Measurements from ENCODE around the gene C16orf46.

Gene C16orf46

DNA sequence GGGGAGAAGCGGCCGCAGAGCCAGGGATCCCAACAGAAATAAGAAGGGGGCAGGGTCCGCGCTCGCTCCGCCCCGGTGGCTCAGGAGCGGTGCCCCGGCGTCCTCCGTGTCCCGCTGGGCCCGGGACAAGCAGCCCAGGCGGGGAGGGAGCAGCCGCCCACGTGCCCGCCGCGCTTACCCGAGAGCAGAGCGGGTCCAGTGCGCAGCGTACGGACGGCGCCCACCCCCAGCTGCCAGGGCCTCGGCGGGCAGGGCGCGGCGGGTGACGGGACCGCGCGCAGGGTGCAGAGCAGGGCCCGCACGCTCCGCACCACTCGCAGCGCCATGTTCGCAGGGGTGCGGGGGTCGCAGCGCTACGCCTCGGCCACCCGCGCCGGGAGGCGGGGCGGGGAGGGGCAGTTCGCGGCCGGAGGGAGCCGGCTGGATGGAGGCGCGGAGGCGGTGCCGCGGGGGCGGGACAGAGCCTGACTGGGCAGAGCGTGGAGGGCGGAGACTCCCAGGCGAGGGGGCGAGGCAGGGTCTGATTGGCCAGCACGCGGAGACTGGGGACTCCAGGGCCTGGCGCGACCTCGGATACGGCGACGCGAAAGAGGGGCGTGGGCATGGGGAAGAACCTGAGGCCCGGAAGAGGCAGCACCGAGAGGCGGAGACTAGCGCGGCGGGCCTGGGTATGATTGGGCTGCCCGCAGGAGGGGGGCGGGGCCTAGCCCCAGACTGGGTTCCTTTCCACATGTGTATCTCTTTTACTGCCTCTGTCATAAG is 19.1 kb upstream of the C16orf46 start, which contains the start of gene GCSH:
GCSH (minus strand) TSS at position 443 of the 762 bp plus-strand sequence; CDS start at position 326, 117 bp downstream.
- Mint-ChIP-seq H3K27me3 (peaks cover 5% of the 10 kb centered on the region), H3K9me3 (no peaks in the 10 kb centered on the region), H3K36me3 (no peaks in the 10 kb centered on the region), H3K4me1 (peaks cover 16% of the 10 kb centered on the region), H3K27ac (peak within 1 kb of the TSS; percentile 58), H3K4me3 (peak within 1 kb of the TSS; percentile 73)
- CTCF ChIA-PET, result no interaction called here
- DNase-seq, result peak; percentile 99

DNA sequence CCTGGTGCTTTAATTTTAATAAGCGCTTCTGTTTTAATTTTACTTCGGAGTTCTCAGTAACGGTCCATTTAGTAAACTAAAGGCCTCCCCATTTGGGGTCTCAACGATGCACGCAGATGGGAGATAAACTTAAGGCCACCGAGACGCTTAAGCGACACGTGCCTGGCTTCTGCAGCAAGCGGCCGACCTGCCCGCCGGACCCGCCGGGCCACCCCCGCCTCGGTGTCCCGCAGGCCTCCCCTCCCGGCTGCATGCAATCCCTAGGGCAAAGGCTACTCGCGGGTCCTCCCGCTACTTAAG is 18.6 kb upstream of the C16orf46 start:
- CTCF ChIA-PET, result no interaction called here
- Mint-ChIP-seq H3K27me3 (peaks cover 5% of the 10 kb centered on the region), H3K9me3 (no peaks in the 10 kb centered on the region), H3K4me3 (peak overlapping the region; percentile 71), H3K4me1 (peaks cover 16% of the 10 kb centered on the region), H3K27ac (peak overlapping the region; percentile 58), H3K36me3 (no peaks in the 10 kb centered on the region)
- DNase-seq, result no peak

DNA sequence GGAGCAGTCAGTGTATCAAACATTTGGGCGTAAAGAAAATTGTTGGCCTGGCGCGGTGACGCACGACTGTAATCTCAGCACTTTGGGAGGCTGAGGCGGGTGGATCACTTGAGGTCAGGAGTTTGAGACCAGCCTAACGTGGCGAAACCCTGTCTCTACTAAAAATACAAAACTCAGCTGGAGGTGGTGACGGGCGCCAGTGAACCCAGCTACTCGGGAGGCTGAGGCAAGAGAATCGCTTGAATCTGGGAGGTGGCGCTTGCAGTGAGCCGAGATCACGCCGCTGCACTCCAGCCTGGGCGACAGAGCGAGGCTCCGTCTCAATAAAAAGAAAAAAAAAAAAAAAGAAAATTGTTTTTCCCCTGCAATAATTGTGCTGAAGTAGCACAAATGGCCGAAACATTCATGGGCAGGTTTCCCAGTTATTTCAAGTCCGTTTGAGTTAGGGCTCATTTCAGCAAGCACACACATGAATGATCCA is 17.8 kb upstream of the C16orf46 start:
- Mint-ChIP-seq H3K9me3 (no peaks in the 10 kb centered on the region), H3K27me3 (peaks cover 5% of the 10 kb centered on the region), H3K4me3 (peak overlapping the region; percentile 71), H3K27ac (peak overlapping the region; percentile 45), H3K4me1 (peaks cover 16% of the 10 kb centered on the region), H3K36me3 (no peaks in the 10 kb centered on the region)
- CTCF ChIA-PET, result interaction anchor here (1.4 kb wide), 1 partner anchor 60 kb away, joined by 4 read pairs; the partner anchor contains the start of gene ATMIN
- DNase-seq, result no peak

DNA sequence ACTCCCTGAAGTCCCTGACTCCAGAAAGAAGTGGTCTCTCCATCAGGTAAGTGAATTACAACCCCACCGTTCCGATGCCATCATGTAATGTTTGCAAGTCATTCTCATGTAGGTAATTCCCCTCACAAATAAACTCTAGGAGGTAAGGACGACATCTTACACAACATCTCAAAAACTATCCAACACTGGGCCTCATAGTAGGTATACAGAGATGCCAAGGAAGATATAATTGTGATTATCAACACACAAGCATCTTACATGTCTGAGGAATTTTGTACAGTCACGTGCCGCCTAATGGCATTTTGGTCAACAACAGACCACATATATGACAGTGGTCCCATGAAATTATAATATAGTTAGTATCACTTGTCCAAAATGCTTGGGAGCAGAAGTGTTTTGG is 11.8 kb upstream of the C16orf46 start:
- CTCF ChIA-PET, result no interaction called here
- Mint-ChIP-seq H3K36me3 (no peaks in the 10 kb centered on the region), H3K4me1 (no peaks in the 10 kb centered on the region), H3K9me3 (no peaks in the 10 kb centered on the region), H3K27ac (no peak overlapping the region), H3K4me3 (no peak overlapping the region), H3K27me3 (no peaks in the 10 kb centered on the region)
- no peak for DNase-seq

DNA sequence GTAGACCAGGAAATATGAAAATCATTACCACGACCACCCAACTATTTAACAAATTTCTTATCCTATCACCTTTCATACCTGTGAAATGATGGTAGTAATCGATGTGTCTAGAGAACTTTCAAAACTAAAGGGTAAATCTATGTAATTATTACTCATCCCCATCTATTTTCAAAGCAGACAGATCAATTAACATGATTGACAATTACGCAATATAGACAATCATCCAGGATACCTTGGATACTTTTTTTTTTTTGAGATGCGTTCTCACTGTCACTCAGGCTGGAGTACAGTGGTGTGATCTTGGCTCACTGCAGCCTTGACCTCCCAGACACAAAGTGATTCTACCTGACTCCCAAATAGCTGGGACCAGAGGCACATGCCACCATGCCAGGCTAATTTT is 4.0 kb upstream of the C16orf46 start:
- CTCF ChIA-PET, result interaction anchor here (1.2 kb wide), 1 partner anchor 45 kb away, joined by 3 read pairs; the partner anchor contains the start of gene ATMIN
- Mint-ChIP-seq H3K4me3 (no peak overlapping the region), H3K4me1 (peaks cover 3% of the 10 kb centered on the region), H3K9me3 (no peaks in the 10 kb centered on the region), H3K36me3 (no peaks in the 10 kb centered on the region), H3K27me3 (no peaks in the 10 kb centered on the region), H3K27ac (no peak overlapping the region)
- no peak for DNase-seq

DNA sequence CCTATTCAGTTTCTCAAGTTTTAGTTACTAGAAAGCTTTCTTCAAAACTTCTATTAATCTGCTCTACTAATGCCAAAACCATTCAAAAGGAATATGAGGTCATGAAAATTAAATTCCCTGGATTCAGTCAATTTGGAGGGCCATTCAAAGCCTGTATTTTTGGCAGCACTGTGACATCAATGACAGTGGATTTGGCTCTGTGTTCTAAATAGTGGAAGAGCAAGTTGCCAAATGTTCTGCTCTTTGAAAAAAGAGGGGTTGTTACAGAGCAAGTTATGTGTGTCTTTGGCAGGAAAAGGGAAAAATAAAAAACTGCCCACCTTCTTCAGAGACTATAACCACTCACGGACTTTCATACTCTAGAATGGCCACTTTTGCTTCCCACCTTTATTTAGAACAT is 3.2 kb upstream of the C16orf46 start:
- no peaks in the 10 kb centered on the region for H3K27me3 Mint-ChIP-seq
- no peaks in the 10 kb centered on the region for H3K9me3 Mint-ChIP-seq
- no peak for DNase-seq
- H3K4me3 Mint-ChIP-seq, result no peak overlapping the region
- no peaks in the 10 kb centered on the region for H3K36me3 Mint-ChIP-seq
- no peak overlapping the region for H3K27ac Mint-ChIP-seq
- peaks cover 5% of the 10 kb centered on the region for H3K4me1 Mint-ChIP-seq
- CTCF ChIA-PET, result no interaction called here

DNA sequence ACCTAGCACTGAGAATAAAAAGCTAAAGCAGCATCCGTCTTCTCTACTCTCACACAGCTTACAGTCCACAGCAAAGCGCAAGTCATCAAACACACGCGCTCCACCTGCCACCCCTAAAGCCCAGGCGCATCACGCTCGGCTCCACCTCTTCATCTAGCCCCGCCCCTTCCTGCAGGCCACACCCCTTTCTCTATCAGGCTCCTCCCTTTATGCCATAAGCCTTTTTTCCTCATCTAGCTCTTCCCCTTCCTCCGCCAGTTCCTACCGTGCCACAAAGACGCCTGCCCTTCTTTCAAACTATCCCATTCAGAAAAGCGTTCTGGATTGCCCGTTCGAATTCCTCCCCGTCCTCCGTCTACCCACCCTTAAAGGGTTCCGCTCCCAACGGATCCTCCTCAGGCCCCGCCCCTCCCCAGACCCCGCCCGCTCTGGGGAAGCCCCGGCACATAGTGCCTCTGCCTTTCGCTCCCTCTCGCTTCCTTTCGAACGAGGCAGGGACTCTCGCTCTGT is 417 bp downstream of the C16orf46 start:
- Mint-ChIP-seq H3K27me3 (no peaks in the 10 kb centered on the region), H3K4me1 (peaks cover 24% of the 10 kb centered on the region), H3K9me3 (no peaks in the 10 kb centered on the region), H3K27ac (no peak overlapping the region), H3K4me3 (no peak overlapping the region), H3K36me3 (no peaks in the 10 kb centered on the region)
- CTCF ChIA-PET, result interaction anchor here (2.5 to 2.8 kb wide), 2 partner anchors 41 to 42 kb away, joined by 8 to 10 read pairs; partner anchors contain the start of gene ATMIN
- DNase-seq, result peak; percentile 93

DNA sequence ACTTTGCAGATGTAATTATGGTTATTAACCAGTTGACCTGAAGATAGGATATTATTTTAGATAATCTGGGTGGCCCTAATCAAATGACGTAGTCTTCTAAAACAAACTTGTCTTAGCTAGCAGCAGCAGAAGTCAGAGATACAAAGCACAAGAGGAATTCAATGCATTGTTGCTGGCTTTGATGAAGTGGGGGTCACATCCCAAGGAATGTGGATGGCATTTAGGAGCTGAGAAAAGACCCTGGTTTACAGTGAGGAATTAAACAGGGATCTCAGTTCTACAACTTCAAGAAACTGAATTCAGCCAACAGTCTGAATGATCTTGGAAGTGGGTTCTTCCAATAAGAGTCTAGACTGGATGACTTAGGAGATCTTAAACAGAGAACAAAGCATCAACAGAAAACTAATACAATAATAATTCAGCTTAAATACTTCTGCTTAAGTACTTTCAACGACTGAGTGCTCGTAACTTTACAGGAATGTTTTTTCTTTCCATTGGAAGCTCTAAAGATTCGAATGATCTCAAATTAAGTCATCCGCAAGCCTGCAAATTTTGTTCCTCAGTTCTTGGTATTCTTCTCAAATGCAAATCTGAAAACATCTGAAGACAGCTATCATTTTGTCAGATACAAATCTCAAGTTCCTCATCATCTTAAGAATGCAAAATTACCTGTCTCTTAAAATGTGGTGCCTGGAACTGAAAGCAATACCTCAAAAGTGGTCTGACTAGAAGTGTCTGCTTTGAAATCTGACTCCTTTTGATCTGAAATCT is 3.3 kb downstream of the C16orf46 start:
- no peaks in the 10 kb centered on the region for H3K36me3 Mint-ChIP-seq
- H3K27me3 Mint-ChIP-seq, result no peaks in the 10 kb centered on the region
- CTCF ChIA-PET, result interaction anchor here (1.0 to 1.5 kb wide), 2 partner anchors 38 kb away, joined by 3 read pairs; partner anchors contain the start of gene ATMIN
- no peaks in the 10 kb centered on the region for H3K9me3 Mint-ChIP-seq
- peaks cover 24% of the 10 kb centered on the region for H3K4me1 Mint-ChIP-seq
- no peak overlapping the region for H3K27ac Mint-ChIP-seq
- no peak for DNase-seq
- H3K4me3 Mint-ChIP-seq, result no peak overlapping the region

DNA sequence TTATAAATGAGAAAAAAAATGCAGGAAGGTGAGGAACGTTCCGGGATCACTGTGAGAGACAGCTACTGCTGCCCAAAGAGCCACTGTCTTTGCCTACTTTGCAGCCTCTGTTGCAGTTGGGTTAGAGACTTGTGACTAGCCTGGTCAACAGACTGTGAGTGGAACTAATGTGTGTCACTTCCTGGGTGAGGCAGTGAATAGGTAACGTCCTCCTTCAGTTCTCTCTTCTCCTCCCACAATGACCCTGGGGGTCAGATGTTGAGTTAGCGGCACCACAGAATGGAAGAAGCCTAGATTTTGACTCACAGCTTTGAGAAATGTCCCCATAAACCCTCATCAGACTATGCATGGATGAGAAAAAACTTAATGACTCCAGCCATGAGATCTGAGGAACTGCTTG is 5.2 kb downstream of the C16orf46 start:
- Mint-ChIP-seq H3K4me3 (no peak overlapping the region), H3K4me1 (peaks cover 28% of the 10 kb centered on the region), H3K36me3 (no peaks in the 10 kb centered on the region), H3K9me3 (no peaks in the 10 kb centered on the region), H3K27me3 (no peaks in the 10 kb centered on the region), H3K27ac (no peak overlapping the region)
- CTCF ChIA-PET, result no interaction called here
- no peak for DNase-seq

DNA sequence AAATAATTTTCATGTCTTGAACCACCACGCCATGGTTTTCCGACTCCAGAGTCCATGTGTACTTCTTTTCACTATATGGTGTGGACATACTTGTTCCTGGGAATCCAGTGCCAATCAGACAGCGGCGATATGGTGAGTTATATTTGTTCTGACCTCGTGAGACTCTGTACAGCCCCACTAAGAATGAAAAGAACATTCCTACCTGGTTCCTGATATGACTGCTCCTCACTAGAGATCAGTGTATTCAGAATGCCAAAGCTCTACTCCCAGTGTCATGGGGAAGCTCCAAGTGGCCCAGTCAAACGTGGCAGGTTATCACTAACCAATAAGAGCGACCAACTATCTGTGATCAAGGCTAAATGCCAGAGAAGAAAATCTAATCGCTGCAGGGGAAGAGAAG is 6.1 kb downstream of the C16orf46 start:
- Mint-ChIP-seq H3K4me3 (no peak overlapping the region), H3K27me3 (no peaks in the 10 kb centered on the region), H3K36me3 (no peaks in the 10 kb centered on the region), H3K9me3 (no peaks in the 10 kb centered on the region), H3K27ac (no peak overlapping the region), H3K4me1 (peaks cover 32% of the 10 kb centered on the region)
- no peak for DNase-seq
- CTCF ChIA-PET, result interaction anchor here (0.7 to 1.2 kb wide), 2 partner anchors 12 to 532 kb away, joined by 3 read pairs; no protein-coding TSS in a partner anchor

DNA sequence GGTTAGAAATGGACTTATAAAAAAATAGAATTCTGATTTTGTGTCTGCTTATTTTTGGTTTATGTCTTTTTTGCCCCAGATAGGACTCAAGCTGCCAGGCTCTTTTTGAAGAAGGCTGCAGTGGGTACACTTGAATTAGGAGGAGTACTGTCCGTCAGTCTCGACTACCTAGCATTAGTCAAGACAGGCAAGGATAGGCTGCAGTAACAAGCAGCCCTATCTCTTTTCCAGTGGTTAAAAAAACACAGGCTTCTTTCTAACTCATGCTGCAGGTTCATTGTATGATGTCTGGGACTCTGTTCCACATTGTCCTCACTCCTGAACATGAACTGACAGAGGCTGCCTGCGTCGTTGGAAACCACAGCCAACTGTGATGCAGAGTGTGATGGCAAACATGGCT is 8.0 kb downstream of the C16orf46 start:
- H3K4me1 Mint-ChIP-seq, result peaks cover 27% of the 10 kb centered on the region
- H3K36me3 Mint-ChIP-seq, result no peaks in the 10 kb centered on the region
- H3K27ac Mint-ChIP-seq, result no peak overlapping the region
- H3K4me3 Mint-ChIP-seq, result no peak overlapping the region
- H3K27me3 Mint-ChIP-seq, result no peaks in the 10 kb centered on the region
- no peak for DNase-seq
- no peaks in the 10 kb centered on the region for H3K9me3 Mint-ChIP-seq
- CTCF ChIA-PET, result no interaction called here

DNA sequence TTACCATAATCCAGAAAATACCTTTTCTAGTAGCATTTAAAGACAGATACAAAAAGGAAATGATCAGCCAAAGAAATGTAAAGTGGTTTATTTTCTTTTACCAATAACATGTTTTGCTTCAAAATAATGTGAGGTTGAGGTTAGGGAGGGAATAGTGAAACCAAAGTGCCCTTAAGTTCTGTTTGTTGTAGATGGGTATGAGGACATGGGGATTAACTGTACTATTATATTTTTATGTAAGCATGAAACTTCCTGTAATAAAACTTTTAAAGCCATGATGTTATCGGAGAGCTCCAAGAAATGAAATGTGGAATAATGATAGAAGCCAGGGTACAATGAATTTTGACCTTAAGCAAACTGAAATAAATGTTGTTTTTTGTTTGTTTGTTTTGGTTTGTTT is 9.9 kb downstream of the C16orf46 start:
- Mint-ChIP-seq H3K27ac (no peak overlapping the region), H3K36me3 (no peaks in the 10 kb centered on the region)
- CTCF ChIA-PET, result interaction anchor here (1.6 kb wide), 1 partner anchor 32 kb away, joined by 6 read pairs; the partner anchor contains the start of gene ATMIN

DNA sequence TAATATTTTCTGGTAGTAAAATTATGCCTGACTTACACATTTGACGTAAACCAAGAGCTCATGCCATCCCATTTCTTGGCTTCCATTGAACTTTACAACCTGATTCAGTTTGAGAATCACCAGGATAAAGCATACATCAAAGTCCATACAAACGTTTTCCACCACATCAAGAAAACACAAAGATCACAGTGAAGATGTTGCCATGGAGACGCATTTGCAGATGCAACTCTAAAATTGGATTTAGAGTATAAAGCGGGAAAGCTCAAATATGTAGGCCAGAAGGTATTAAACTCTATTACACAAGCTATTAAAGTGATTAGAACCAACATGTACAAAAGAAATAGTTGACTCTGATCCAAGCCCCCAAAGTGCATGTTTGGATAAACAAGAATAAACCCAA is 10.4 kb downstream of the C16orf46 start:
- Mint-ChIP-seq H3K27me3 (no peaks in the 10 kb centered on the region), H3K36me3 (no peaks in the 10 kb centered on the region), H3K9me3 (no peaks in the 10 kb centered on the region), H3K4me1 (peaks cover 12% of the 10 kb centered on the region), H3K27ac (no peak overlapping the region), H3K4me3 (no peak overlapping the region)
- CTCF ChIA-PET, result interaction anchor here (1.6 kb wide), 1 partner anchor 31 kb away, joined by 6 read pairs; the partner anchor contains the start of gene ATMIN
- no peak for DNase-seq

More for the DNA sequence above, 9.9 kb downstream of the C16orf46 start:
- no peak for DNase-seq
- no peaks in the 10 kb centered on the region for H3K27me3 Mint-ChIP-seq
- H3K4me1 Mint-ChIP-seq, result peaks cover 16% of the 10 kb centered on the region
- no peak overlapping the region for H3K4me3 Mint-ChIP-seq
- no peaks in the 10 kb centered on the region for H3K9me3 Mint-ChIP-seq

DNA sequence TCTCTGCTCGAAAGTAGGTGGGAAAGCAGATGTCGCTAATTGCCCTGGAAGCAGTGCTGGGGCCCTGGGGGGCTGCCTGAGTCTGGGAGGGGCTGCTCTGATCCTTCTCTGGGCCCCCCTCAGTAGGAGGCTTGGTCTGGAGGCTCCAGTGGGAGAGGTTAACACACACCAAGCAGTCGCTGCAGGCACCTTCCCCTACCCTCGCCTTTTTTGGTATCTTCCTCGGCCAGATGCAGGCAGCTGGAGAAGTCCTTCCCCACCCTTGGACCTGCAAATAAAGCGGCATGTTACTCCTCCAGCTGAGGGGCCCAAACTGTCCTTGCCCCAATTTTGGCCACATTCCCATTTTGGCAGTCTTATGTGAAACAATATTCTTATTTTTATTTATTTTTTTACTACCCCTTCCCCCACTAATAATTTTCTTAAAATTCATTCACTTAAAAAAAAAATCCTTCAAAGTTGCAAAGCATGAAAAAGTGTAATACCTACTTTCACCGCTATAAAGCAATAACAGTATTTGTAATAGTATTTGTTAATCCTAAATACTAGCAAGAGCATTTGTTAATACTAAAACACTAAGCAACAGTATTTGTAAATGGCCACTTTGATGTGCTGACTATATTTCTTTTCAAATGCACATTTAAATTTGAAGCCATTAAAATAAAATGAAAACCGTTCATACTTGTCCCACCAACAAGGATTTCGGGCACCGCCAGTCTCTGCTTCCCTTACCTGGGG is 15.0 kb downstream of the C16orf46 start:
- CTCF ChIA-PET, result no interaction called here
- Mint-ChIP-seq H3K4me1 (peaks cover 6% of the 10 kb centered on the region), H3K9me3 (no peaks in the 10 kb centered on the region), H3K27ac (no peak overlapping the region), H3K36me3 (no peaks in the 10 kb centered on the region), H3K4me3 (no peak overlapping the region), H3K27me3 (no peaks in the 10 kb centered on the region)
- DNase-seq, result no peak

All from activated naive CD4-positive, alpha-beta T cell treated with anti-CD3 and anti-CD28 coated beads, Interleukin-2, amount 10 ng/mL, durations not matched to agents 7 days and 5 days (primary cell).